ENCODE measurements around the gene VIPR2. TPM values are rescaled to one million over a fixed set of nuclear protein-coding genes. Genes with fewer than 3 reads are reported as not detected.

The VIPR2 gene
- polyA plus RNA-seq, 3 donors = not detected

DNA sequence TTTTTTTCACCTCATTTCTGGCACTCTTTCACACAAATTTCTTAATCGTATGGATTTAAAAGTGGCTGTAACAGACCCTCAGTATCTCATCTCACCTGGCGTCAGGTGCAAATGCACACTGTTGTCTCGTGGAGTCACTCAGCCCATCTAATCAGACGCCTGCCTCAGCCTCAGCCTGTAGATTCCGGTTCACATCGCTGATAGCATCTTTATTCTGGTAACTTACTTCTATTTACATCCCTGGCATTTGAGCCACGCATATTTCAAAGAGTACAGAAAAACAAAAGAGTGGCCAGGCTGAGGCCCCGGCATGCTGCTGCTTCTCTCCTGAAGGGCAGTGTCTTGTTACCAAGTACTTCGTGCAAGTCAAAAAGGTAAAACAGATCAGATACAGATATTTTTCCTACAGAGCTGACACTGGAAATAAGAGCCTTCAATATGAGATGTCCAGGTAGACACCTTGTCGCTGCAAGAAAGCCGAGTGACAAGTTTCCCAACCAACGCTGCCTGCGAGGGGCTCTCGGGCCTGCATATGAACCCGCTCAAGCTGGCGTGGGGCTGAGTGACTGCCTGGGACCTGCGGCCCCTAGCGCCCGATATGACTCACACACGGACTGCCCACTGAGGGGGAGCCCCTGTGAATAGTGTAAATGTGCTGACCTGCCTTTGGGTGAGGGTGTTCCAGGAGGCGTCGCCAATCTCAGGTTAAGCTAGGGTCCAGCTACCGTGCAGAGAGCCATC is 4.3 kb downstream of the VIPR2 start:
- H3K9me3 ChIP-seq (replicated peaks in 1 of 2; ENCODE audit: control insufficient read depth in 1 of 2, insufficient read depth in 1 of 2, low read length in 2 of 2) = peaks cover 0 to 13% of the 10 kb centered on the region in 2 donors
- no peak overlapping the region for H3K4me3 Mint-ChIP-seq
- no peaks in the 10 kb centered on the region for H3K79me2 ChIP-seq (ENCODE audit: insufficient read depth, low read length)
- no peak overlapping the region for H3K9ac ChIP-seq (ENCODE audit: insufficient read depth, low read length, poor library complexity, severe bottlenecking)
- no peak for DNase-seq
- H3K4me1 Mint-ChIP-seq = peaks cover 2% of the 10 kb centered on the region
- no peak overlapping the region for H3K27ac ChIP-seq (ENCODE audit: low read depth in 1 of 2, low read length in 2 of 2)
- no peaks in the 10 kb centered on the region for H4K20me1 ChIP-seq (ENCODE audit: insufficient read depth, low read length)
- no peaks in the 10 kb centered on the region for H3K36me3 ChIP-seq (replicated peaks in 1 of 2; ENCODE audit: control insufficient read depth in 1 of 2, insufficient read depth in 2 of 2, low read length in 2 of 2)
- H3K27me3 ChIP-seq (ENCODE audit: control insufficient read depth in 2 of 2, insufficient read depth in 2 of 2, low read length in 2 of 2) = peaks cover 32 to 36% of the 10 kb centered on the region in 2 donors
- H2AFZ ChIP-seq (ENCODE audit: insufficient read depth, low read depth, low read length, poor library complexity, severe bottlenecking) = no peak overlapping the region
- no peaks in the 10 kb centered on the region for H3K4me1 ChIP-seq (ENCODE audit: control insufficient read depth in 1 of 2, insufficient read depth in 2 of 2, low read length in 2 of 2)
- TF ChIP-seq, protein P1, sequence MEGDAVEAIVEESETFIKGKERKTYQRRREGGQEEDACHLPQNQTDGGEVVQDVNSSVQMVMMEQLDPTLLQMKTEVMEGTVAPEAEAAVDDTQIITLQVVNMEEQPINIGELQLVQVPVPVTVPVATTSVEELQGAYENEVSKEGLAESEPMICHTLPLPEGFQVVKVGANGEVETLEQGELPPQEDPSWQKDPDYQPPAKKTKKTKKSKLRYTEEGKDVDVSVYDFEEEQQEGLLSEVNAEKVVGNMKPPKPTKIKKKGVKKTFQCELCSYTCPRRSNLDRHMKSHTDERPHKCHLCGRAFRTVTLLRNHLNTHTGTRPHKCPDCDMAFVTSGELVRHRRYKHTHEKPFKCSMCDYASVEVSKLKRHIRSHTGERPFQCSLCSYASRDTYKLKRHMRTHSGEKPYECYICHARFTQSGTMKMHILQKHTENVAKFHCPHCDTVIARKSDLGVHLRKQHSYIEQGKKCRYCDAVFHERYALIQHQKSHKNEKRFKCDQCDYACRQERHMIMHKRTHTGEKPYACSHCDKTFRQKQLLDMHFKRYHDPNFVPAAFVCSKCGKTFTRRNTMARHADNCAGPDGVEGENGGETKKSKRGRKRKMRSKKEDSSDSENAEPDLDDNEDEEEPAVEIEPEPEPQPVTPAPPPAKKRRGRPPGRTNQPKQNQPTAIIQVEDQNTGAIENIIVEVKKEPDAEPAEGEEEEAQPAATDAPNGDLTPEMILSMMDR (IDR thresholded peaks at IDR 0.05) = no peak
- no peaks in the 10 kb centered on the region for H3K36me3 Mint-ChIP-seq
- H3K27me3 Mint-ChIP-seq (ENCODE audit: low read depth in 3 of 3) = peaks cover 38 to 59% (median 39%) of the 10 kb centered on the region in 3 donors
- H3K27ac Mint-ChIP-seq = no peak overlapping the region
- peaks cover 0 to 5% (median 4%) of the 10 kb centered on the region in 7 donors for H3K9me3 Mint-ChIP-seq
- no peak overlapping the region for H3K4me3 ChIP-seq (replicated peaks in 1 of 3; ENCODE audit: low read depth in 2 of 3, low read length in 3 of 3)
- H3K4me2 ChIP-seq (replicated peaks; ENCODE audit: extremely low read depth, low read length, poor library complexity, severe bottlenecking) = no peak overlapping the region
- intact Hi-C loops (cut with micrococcal nuclease) = no loop called here
- WGBS (ENCODE audit: insufficient coverage) = 97% methylated on average over 20 of the region's 23 CpGs

DNA sequence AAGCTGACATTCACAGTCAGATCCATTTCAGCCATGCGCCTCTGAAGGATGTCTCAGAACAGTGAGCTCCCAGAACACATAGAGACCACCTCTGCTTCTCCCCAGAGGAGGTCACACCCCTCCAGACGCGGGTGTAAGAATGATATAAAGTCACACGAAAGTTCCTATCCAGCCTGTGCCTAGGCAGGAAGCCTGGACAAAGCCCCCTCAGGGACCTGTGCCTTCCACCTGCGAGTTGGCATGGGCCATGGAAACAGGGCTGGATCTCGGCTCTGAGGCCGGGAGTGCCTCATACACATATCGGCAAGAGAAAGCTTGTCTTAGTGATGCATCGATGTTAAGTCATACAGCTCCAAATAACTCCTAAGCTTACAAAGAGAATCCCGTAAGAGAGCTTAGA is 5.0 kb downstream of the VIPR2 start:
- H3K9me3 Mint-ChIP-seq = peaks cover 0 to 4% (median 2%) of the 10 kb centered on the region in 7 donors

More for the DNA sequence above, 5.0 kb downstream of the VIPR2 start:
- no peaks in the 10 kb centered on the region for H3K79me2 ChIP-seq (ENCODE audit: insufficient read depth, low read length)
- no peaks in the 10 kb centered on the region for H3K4me1 ChIP-seq (ENCODE audit: control insufficient read depth in 1 of 2, insufficient read depth in 2 of 2, low read length in 2 of 2)
- peaks cover 35 to 52% (median 39%) of the 10 kb centered on the region in 3 donors for H3K27me3 Mint-ChIP-seq (ENCODE audit: low read depth in 3 of 3)
- WGBS (ENCODE audit: insufficient coverage) = 100% methylated on average over 3 of the region's 10 CpGs
- H3K36me3 Mint-ChIP-seq = no peaks in the 10 kb centered on the region
- H3K9ac ChIP-seq (ENCODE audit: insufficient read depth, low read length, poor library complexity, severe bottlenecking) = no peak overlapping the region
- no peaks in the 10 kb centered on the region for H3K36me3 ChIP-seq (replicated peaks in 1 of 2; ENCODE audit: control insufficient read depth in 1 of 2, insufficient read depth in 2 of 2, low read length in 2 of 2)
- no peaks in the 10 kb centered on the region for H3K4me1 Mint-ChIP-seq
- no peak overlapping the region for H3K4me3 ChIP-seq (replicated peaks in 1 of 3; ENCODE audit: low read depth in 2 of 3, low read length in 3 of 3)
- H3K27ac ChIP-seq (ENCODE audit: low read depth in 1 of 2, low read length in 2 of 2) = no peak overlapping the region
- no peak overlapping the region for H3K27ac Mint-ChIP-seq
- no peak overlapping the region for H3K4me2 ChIP-seq (replicated peaks; ENCODE audit: extremely low read depth, low read length, poor library complexity, severe bottlenecking)
- H4K20me1 ChIP-seq (ENCODE audit: insufficient read depth, low read length) = no peaks in the 10 kb centered on the region
- intact Hi-C loops (cut with micrococcal nuclease) = no loop called here
- H3K4me3 Mint-ChIP-seq = no peak overlapping the region
- TF ChIP-seq, protein P1 (IDR thresholded peaks at IDR 0.05) = no peak
- peaks cover 0 to 13% of the 10 kb centered on the region in 2 donors for H3K9me3 ChIP-seq (replicated peaks in 1 of 2; ENCODE audit: control insufficient read depth in 1 of 2, insufficient read depth in 1 of 2, low read length in 2 of 2)
- H2AFZ ChIP-seq (ENCODE audit: insufficient read depth, low read depth, low read length, poor library complexity, severe bottlenecking) = no peak overlapping the region
- H3K27me3 ChIP-seq (ENCODE audit: control insufficient read depth in 2 of 2, insufficient read depth in 2 of 2, low read length in 2 of 2) = peaks cover 28 to 32% of the 10 kb centered on the region in 2 donors
- DNase-seq = no peak

Measured in CD14-positive monocyte (primary cell).